Fibroblast of lung (primary cell): ENCODE results near the gene FILIP1L.

ENCODE experiments used
- EZH2 ChIP-seq: IDR thresholded peaks from 2 replicates; pipeline ENCODE4 v1.5.1; 2012; ENCODE audit warnings: low read length, control low read depth, mild to moderate bottlenecking; ENCODE audit errors: missing control alignments
- TF ChIP-seq, protein P1 (sequence below), 2 donors: IDR thresholded peaks in 1 of 2; conservative IDR thresholded peaks in 1 of 2; 1 replicate in 1 of 2; 2 replicates in 1 of 2; pipeline ENCODE4 v1.5.1; 2011 to 2012; ENCODE audit warnings: low read length in 2 of 2, control low read depth in 1 of 2, inconsistent platforms in 1 of 2, low read depth in 1 of 2, mild to moderate bottlenecking in 1 of 2

- TF ChIP-seq, protein P1, sequence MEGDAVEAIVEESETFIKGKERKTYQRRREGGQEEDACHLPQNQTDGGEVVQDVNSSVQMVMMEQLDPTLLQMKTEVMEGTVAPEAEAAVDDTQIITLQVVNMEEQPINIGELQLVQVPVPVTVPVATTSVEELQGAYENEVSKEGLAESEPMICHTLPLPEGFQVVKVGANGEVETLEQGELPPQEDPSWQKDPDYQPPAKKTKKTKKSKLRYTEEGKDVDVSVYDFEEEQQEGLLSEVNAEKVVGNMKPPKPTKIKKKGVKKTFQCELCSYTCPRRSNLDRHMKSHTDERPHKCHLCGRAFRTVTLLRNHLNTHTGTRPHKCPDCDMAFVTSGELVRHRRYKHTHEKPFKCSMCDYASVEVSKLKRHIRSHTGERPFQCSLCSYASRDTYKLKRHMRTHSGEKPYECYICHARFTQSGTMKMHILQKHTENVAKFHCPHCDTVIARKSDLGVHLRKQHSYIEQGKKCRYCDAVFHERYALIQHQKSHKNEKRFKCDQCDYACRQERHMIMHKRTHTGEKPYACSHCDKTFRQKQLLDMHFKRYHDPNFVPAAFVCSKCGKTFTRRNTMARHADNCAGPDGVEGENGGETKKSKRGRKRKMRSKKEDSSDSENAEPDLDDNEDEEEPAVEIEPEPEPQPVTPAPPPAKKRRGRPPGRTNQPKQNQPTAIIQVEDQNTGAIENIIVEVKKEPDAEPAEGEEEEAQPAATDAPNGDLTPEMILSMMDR (conservative IDR thresholded peaks at IDR 0.05 in 1 of 2, IDR thresholded peaks at IDR 0.05 in 1 of 2; ENCODE audit: low read depth in 1 of 2, low read length in 2 of 2), result no peak
- no peak for TF ChIP-seq EZH2
Observed at GRCh38 chr3:99934975-99935797, 179.1 kb downstream of the FILIP1L start.
